GM19240 (cell line): Measurements from ENCODE around the gene CDH4.

Experiments
- DNase-seq: peaks from one replicate; pipeline ENCODE4 v3.0.0; 2011; ENCODE audit warnings: low spot score; ENCODE audit not compliant: insufficient read length

The CDH4 gene

DNA sequence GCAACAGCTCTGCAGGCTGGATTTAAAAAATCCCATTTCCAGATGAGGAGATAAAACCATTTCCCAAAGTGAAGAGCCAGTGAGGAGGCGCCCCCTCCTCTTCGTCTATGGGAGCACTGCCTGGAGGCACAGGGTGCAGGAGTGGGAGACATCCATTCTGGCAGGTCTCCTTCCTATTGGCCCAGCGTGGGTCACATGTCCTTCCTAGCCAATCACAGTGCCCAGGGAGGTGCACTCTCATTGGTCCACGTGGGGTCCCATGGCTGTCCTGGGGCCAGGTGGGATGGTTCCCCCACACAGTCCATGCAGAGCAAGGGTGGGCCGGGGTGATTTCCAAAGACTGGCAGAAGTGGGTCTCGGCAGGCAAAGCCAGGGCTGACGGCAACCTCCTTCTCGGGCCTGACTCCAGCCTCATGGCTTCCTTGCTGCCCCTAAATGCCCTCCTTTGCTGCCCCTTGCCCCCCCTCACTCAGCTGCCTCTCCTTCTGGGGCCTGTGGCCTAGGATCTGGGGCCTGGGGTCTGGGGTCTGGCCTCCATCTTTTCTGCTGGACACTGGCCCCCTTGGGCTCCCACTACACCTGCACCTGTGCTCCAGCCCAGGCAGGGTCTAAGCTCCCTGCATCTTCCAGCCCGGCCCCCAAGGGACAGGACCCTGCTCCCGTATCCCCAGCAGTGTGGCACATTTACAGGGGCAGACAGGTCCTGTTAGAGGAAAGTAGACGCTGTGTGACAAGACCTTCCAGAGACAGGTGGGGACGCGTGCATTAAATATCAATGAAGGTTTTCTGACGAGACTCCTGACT is 581.9 kb downstream of the CDH4 start:
- DNase-seq = no peak

DNA sequence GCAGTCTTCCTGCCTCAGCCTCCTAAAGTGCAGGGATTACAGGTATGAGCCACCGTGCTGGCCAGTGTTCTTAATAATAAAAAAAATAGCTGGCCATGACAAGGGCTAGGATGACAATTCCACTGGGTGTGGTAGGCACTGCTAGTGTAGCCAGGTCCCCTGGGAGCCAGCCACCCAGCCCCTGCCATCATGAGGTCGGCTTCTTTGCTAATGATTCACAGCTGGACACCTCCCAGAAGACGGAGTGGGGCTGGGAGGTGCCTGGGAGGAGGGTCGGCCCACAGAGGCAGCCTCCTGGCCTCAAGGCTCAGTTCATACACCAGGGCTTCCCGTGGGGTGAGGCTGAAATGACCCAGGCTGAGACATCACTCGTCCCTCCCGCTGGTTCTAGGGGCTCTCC is 583.2 kb downstream of the CDH4 start:
- DNase-seq = no peak

DNA sequence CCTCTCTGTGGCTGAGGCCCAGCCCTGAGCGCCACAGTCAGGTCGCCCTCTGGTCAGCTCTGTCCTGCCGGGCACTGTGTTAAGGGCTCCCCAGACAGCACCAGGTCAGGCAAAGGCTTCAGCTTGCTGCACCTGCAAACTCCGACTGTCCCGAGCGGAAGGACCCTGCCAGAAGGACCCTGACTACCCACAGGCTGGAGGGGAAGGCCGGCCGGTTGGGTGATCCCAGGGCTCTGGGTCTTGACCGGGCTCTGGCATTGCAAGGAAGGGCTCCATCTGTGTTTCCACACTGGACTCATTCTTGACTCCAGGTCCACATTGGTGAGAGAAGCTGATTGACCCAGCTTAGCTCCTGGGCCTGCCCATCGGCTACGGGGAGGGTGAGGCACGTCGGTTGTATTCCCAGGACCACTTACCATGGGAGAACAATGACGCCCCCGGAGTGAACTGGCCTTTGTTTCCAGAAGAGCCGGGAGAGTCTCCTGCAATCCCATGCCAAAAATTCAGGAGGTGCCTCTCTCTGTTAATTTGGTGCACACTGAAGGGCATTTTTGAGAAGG is 583.8 kb downstream of the CDH4 start:
- no peak for DNase-seq

DNA sequence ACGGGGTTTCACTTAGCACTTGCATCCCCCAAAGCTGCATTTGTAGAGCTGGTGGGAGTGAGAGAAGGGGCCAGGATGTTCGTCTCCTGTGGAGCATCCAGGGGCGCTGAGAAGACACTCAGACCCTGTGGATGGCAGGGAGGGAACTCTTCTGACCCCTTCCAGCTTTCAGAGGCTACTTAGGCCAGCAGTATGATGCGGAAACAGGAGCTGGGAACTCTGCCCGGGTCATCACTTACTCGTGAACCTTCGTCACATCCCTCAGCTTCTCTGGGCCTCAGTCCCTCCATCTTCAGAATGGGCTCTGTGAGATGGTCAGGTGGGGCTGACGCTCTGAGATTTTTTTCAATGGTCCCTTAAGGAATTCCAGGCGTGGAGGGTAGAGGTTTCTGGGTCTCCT is 585.1 kb downstream of the CDH4 start:
- no peak for DNase-seq

DNA sequence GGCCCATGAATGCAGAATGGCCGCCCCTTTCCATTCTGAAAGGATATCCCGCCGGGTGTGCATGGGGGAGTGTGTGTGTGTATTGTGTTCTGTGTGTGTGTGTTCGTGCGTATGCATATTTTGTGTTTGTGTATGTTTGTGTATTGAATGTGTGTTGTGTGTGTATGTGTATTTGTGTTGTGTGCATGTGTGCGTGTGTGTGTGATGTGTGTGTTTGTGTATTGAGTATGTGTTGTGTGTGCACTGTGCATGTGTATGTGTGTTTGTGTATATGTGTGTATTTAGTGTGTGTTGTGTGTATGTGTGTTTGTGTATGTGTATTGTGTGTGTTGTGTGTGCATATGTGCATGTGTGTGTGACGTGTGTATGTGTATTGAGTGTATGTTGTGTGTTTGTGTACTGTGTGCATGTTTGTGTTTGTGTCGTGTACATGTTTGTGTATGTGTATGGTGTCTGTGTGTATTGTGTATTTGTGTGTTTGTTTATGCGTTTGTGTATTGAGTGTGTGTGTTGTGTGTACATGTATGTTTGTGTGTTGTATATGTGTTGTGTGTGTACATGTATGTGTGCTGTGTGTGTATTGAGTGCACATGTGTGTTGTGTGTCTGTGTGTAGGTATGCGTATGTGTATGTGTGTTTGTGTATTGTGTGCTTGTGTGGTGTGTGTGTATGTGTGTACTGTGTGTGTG is 587.3 kb downstream of the CDH4 start:
- no peak for DNase-seq

DNA sequence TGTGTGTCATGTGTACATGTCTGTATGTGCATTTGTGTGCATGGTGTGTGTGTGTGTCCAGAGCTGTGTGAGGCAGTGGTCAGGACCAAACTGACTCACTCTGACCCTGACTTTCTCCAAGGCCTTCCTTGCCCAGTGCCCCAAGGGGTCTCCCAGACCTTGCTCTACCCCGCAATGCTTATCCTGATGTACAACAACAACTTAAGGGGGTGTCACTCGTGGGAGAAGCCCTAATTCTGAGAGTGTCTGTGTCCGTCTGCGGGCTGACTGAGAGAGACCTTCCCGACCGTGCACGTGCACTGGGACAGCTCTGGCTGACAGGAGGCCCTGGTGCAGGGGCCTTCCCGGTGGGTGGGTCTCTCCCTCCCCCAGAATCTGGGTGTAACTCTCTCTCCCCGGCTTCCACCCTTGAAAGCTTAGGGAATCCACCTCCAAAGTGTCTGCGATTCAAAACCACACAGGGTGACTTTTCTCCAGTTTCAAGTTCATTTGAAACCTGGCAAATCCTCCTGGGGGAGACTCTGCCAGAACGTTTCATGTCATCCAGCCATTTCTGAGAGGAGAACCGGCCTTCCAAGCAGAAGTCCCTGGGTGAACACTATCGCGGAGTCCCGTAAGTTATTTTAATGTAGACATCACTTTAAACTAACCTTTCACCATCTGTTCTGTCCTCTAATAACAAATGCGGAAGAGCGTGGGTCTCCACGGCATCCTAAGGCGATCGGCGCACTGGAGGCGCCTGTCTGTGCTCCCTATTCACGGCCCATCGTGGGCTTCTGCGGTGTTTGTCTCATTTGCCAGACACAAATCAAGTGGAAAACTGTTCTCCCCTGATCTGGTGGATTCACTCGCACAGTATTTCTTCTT is 588.1 kb downstream of the CDH4 start:
- no peak for DNase-seq

DNA sequence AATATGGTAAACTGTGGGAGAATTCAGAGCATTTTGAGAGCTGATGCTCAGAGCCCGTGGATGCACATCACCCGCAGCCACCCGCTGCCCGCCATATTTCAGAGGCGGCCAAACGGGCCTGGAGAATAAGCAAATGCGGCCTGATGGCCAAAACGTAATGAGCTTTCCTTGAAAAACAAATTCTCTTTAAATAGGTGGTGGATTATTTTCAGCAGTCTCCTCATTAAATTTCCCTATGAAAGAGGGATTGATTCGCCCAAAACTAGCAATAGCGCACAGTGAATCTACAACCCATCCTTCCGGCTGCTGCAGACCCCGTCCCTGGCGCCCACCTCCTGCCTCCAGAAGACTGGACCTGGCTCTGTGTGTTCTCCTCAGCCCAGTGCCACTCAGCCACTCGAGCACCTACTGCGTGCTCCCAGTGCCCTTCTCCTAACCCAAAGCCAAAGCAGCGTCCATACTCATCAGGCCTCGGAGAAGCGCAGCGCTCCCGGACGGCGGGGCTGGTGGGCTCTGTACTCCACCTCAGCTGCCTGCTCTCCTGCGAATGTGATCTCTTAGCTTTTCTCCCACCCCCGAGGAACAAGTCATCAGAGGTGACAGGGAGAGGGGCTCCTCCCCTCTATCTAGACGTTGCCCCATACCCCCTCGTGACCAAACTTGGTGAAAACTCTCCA is 588.9 kb downstream of the CDH4 start:
- DNase-seq = no peak

DNA sequence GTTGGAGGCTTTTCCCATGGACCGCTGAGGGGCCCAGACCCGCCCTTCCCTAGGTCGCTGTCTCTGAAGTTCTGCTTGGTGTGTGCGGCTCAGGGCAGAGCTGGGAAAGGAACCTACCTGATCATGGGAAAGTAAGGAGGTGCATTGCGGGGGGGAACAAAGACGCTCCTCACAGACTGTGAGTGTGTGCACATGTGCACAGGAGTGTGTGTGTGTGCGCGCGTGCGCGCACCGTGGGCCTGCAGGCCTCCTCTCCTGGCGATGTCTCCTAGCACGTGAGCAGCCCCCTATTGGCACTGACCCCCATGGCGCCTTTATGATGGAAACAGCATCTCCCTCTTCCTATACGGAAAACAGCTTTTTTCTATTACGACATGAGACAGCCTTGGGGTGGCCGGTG is 589.5 kb downstream of the CDH4 start:
- DNase-seq = no peak

DNA sequence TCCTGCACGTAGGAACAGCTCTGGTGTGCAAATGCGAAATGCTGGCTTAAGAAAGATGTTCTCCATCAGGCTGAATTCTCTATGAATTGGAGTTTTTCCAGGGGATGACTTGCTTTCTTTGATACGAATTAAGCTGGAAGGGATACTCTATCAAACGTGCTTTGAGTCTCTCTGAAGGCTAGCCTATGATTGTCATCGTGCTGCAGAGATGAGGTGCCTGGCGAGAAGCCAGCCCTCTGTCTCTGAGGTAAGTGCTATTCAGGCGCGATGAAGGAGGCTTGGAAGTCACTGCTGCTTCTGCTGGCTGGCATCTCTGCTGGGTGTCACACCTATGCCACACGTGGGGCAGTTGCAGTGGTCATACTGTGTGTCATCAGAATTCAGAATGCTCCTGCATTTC is 589.9 kb downstream of the CDH4 start:
- DNase-seq = no peak

DNA sequence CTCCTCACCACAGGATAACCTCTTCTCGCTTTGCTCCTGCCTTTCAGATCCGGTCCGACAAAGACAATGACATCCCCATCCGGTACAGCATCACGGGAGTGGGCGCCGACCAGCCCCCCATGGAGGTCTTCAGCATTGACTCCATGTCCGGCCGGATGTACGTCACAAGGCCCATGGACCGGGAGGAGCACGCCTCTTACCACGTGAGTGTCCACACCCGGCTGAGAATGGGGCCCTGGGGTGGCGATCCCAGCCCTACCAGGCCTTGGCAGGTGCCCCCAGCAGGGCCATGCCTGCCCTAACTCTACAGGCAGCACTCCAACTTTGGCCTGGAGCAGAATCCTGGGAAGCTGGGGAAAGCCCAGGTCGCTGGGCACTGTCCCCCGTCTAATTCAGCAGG is 592.6 kb downstream of the CDH4 start:
- DNase-seq = no peak

DNA sequence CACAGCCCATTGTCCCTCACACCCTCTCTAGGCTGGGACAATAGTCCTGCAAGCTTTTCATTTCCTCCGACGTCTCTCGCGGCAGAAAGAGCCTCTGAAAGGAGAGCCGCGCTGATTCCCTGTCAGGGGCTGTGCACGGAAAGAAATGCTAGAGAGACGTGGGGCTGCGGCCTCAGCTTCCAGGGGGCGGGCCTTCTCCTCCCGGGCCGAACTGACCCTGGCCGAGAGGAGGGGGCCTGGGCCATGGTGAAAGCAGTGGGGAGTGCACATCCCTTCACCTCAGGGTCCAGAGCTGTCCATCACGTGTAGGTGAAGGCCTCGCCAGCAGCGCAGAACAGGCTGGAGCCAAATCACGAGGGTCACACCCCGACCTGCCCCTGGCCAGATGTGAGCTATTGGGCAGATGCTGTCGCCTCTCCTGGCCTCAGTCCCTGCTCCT is 593.2 kb downstream of the CDH4 start:
- DNase-seq = no peak

DNA sequence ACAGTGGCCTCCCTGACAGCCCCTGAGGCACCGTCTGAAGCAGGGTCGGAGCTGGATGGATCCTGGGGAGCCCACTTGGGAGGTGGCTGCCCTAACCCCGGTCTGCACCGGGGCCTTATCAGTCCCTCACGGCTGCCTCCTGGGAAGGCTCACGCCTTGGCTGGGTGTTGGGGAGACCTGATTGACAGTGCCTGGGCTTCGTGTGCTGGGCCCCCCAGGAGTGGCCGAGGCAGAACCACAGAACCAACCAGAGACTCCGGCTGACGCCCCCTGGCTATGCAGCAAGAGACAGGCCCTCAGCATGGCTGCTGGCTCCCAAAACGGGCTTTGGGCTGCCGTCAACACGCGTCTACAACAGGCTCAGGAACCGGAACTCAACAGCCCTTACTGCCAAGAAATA is 594.0 kb downstream of the CDH4 start:
- DNase-seq = no peak

DNA sequence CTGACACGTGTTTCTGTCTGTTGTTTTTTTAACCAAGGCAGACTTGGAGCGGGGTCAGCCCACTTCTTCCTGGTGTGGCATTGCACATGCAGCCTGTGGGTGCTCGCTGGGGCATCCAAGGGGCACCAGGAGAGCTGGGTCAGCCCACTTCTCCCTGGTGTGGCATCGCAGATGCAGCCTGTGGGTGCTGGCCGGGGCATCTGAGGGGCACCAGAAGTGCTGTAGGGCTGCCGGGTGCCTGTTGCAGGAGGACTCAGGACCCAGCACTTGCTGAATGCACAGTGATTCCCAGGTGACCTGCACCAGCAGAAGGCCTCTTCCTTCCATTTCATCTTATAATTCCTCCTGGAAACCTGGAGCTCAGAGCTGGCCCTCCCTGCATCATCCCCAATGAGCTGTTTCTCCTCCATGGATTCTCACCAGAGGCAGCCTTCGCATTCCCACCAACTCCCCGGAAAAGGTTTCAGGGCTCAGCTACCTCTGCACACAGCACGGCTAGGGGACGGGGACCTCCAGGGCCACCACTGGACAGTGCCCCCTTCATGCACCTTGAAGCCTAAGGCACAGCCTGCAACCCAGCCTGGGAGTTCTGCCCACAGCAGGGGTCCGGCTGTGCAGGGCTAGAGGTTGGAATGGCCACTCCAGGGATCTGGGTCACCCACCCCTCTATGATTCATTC is 594.8 kb downstream of the CDH4 start:
- no peak for DNase-seq

DNA sequence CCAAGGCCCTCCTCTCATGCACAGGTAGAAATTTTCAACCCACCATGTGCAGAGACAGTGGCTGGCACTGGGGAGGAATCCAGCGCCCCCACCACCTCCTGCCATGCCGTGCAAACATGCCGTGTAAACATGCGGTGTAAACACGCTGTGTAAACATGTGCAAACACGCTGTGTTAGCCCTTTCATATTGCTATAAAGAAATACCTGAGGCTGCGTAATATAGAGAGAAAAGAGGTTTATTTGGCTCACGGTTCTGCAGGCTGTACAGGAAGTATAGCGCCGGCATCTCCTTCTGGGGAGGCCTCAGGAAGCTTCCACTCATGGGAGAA is 595.3 kb downstream of the CDH4 start:
- DNase-seq = no peak

DNA sequence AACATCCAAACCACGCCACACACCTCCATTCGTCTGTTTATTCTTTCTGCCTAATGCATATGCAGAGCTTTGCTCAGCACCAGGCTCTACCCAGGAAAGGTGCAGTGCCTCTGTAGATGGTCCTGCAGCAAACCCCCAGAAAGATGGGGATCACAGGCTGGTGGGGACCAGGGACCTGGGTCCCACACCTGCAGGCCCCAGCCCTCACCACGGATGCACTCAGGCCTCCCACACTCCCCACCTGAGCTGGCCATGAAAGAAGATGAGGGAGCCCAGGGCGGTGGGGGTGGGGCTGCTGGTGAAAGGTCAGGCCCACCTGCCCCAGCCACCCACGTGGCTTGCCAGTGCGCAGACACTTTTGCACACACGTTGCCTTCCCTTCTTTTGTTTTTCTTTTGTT is 595.9 kb downstream of the CDH4 start:
- no peak for DNase-seq

DNA sequence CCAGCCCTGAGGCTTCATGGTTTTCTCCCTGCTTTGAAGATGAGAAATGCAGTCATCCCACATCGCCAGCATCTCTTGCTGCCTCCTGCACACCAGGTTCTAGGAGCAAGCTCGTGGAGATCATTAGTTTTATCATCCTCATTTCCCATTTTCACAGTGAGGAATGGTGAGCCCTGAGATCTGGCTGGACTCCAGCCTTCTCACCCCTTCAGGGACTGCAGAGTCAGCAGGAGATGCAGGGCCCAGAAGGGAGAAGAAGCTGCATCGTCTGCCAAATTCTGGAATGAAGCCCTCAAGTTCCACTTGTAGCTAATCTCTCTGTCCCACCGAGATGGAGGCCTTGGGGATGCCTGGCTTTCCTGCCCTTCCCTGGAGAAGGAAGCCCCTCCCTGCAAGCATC is 596.8 kb downstream of the CDH4 start:
- DNase-seq = no peak

DNA sequence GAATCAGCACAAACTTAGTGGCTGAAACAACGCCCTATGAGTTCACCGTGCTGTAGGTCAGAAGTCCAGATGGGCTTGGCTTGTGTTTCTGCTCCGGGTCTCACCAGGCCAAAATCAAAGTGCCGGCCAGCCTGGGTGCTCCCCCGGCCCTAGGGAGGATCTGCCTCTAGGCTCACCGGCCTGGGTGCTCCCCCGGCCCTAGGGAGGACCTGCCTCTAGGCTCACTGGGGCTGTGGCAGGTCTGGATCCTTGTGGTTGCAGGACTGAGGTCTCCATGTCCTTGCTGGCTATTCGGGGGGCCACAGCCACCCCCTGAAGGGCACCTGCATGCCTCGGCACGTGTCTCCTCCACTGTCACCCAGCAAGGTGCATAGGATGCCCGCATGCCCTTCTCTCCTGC is 597.3 kb downstream of the CDH4 start:
- no peak for DNase-seq

DNA sequence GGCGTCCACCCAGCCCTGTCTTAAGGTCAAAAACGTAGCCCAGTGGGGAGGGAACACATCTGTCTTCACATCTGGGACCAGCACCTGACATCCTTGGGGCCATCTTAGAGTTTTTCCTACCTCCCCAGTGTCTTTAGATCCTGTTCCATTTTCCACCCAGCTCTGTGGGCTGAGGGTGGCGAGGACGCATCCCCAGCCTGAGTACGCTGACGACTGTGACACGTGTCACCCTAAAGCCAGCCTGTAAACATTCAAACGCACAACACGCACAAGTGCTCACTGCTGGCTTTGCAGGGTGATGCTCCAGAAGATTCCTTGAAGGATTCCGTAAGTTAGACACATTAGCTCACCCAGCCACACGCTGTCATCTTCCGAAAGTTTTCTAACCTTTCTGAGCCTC is 597.8 kb downstream of the CDH4 start:
- DNase-seq = no peak

DNA sequence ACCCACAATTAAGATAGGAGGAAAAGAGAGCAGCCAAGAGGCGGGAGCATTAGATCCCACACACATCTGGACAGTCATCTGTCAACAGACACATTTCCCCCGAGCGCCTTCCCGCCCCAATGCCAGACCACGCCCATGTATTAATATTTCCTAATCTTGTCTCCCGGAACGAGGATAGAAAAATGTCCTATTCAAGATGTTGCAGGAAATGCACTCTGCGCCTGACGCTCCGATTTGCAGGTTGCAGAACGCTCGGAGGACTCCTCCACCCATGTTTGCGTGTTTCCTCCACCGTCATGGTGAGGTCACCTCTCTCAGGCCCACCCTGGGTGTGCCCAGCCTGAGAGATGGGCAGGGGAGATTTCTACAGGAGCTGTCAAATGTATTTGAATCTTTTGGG is 598.4 kb downstream of the CDH4 start:
- DNase-seq = no peak

DNA sequence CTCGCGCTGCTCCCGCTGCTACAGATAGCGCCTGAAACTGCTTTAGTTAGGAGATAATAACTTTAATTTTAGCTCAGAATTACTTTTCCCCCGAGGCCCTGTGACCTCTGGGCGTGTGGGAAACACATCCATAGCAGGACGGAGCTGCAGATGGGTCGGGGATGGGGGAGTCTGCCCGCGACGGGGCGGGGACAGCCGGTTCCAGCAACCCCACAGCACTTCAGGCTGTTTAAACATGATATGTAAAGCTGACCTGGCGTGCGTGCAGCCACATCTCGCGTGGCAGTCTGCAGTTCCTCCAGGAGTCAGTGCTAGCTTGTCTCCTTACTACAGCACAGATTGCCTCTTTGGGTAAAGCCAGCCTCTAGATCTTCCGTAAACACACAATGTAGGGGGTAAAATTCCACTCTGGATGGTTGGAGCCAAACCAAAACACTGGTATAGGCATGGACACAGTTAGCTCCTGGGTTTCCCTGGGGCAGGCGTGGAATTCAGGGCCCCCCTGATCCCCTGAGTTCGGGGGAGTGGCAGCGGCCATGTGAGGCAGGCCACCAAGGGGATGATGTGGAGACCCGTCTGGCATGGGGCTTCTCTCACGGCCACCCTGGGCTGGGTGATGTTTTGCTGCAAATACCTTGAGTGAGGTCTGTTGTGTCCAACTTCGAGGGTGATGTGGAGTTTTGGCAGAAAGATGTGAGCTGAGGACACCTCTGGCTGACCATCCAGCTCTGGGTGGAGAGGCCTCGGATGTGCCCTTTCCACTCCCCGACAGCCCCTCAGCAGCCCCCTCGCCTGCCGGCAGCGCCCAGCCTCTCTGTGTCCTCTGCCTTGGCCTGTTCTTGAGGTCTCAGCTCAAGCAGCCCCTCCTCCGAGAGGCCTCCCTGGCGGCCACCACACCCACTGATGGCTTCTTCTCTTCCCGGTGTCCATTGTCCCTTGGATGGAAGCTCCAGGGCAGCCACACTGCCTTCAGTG is 599.2 kb downstream of the CDH4 start:
- no peak for DNase-seq
